SU-DHL-6 (cell line): ENCODE data around the gene PRRX2.

ENCODE experiments used
- H2AFZ ChIP-seq: fragments of 200-600 bp; sonication (generic); 2 replicates; pipeline ENCODE4 v1.6.1; 2014; ENCODE audit warnings: low read depth, mild to moderate bottlenecking, moderate library complexity, mixed read lengths, antibody characterized with exemption, low read length; ENCODE audit not compliant: severe bottlenecking
- H3F3A ChIP-seq: fragments of 200-600 bp; shearing (Covaris generic); 2 replicates; pipeline ENCODE4 v1.6.0; 2016; ENCODE audit warnings: antibody characterized with exemption, mild to moderate bottlenecking; ENCODE audit not compliant: insufficient read depth
- H3K27ac ChIP-seq: fragments of 200-600 bp; sonication (generic); 2 replicates; pipeline ENCODE4 v1.5.1; 2016; ENCODE audit warnings: low read depth, mild to moderate bottlenecking, low read length, moderate library complexity, mixed read lengths
- H3K27me3 ChIP-seq: fragments of 200-600 bp; sonication (generic), shearing (Covaris generic); 2 replicates; pipeline ENCODE4 v1.6.0; 2014; ENCODE audit warnings: mild to moderate bottlenecking, low read length
- H3K36me3 ChIP-seq: fragments of 200-600 bp; sonication (generic); 2 replicates; pipeline ENCODE4 v1.6.1; 2014; ENCODE audit warnings: mild to moderate bottlenecking, low read length, mixed read lengths
- H3K4me2 ChIP-seq: fragments of 300-600, 200-600 bp; shearing (Covaris generic), sonication (generic); 2 replicates; pipeline ENCODE4 v1.6.0; 2014; ENCODE audit warnings: low read length, low read depth, mild to moderate bottlenecking; ENCODE audit not compliant: poor library complexity, severe bottlenecking
- H3K4me3 ChIP-seq: fragments of 200-600 bp; sonication (generic); 2 replicates; pipeline ENCODE4 v1.5.1; 2014; ENCODE audit warnings: antibody characterized with exemption, low read length, mild to moderate bottlenecking, mixed read lengths; ENCODE audit not compliant: insufficient read depth, poor library complexity, severe bottlenecking
- H3K79me2 ChIP-seq: fragments of 200-600 bp; sonication (generic); 2 replicates; pipeline ENCODE4 v1.6.1; 2014; ENCODE audit warnings: mild to moderate bottlenecking, low read length, moderate library complexity; ENCODE audit not compliant: insufficient read depth
- H3K9ac ChIP-seq: fragments of 200-600 bp; sonication (generic); 2 replicates; pipeline ENCODE4 v1.7.0; 2014; ENCODE audit warnings: mild to moderate bottlenecking, low read length
- H3K9me2 ChIP-seq: fragments of 200-600 bp; sonication (generic); replicated peaks from 2 replicates; pipeline ENCODE4 v1.6.1; 2014; ENCODE audit warnings: low read length; ENCODE audit not compliant: insufficient read depth
- H3K9me3 ChIP-seq: fragments of 200-600 bp; sonication (generic); 2 replicates; pipeline ENCODE4 v1.6.1; 2014; ENCODE audit warnings: low read length, mixed read lengths; ENCODE audit not compliant: insufficient read depth
- H4K20me1 ChIP-seq: fragments of 200-600 bp; sonication (generic); 2 replicates; pipeline ENCODE4 v1.6.1; 2014; ENCODE audit warnings: low read depth, mild to moderate bottlenecking, antibody characterized with exemption, low read length, moderate library complexity, mixed read lengths
- CTCF ChIP-seq: fragments of 200-600 bp; sonication (generic); IDR thresholded peaks from one replicate; pipeline ENCODE4 v1.5.1; 2017; ENCODE audit warnings: antibody characterized with exemption, mild to moderate bottlenecking, low read length, moderate library complexity; ENCODE audit not compliant: insufficient read depth, poor library complexity, severe bottlenecking
- EZH2phosphoT487 ChIP-seq: fragments of 200-600 bp; sonication (generic), shearing (Covaris generic); conservative IDR thresholded peaks from 2 replicates; pipeline ENCODE4 v1.6.1; 2018; ENCODE audit warnings: mild to moderate bottlenecking, antibody characterized with exemption, low read length, moderate library complexity, mixed read lengths

The PRRX2 gene

DNA sequence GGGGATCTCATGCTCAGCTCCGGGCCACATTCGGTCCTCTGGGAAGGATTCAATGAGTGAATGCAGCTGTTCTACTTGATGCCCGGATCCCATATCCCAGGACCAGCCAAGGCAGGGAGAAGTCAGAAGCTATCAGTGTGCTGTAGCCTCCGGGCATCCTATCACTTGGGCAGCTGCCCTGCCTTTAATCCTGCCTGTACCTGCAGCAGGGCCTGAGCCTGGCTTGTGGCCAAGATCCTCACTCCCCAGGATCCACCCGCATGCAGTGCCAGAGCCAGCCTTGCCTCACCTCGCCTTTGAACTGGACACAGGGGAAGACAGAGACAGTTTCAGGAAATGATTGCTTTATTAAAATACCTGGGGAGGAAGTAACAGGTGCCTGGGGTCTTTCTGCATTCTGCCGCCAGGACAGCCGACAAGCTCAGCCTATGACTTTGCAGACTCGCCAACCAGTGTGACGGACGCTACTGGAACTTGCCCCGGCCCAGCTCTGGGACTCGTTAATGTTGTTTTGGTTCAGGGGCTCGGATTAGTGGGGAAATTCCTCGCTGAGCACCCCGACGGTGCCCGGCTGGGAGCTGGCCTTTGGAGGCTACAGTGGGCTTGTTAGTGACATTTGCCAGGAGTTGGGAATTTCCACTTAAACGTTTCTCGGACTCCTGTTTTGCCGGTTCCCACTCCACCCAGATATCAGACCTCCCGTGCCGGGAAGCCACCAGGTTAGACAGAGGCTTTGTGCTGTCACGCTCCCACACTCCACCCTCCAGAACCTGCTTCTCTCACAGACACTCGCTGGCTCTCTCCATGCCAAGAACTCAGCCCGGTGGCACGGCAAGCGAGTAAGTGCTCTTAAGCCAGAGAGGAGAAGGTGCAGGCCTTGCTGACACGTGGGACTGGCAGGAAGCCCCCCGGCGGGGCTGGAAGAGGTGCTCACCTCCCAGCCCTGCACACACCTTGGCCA is 86.7 kb downstream of the PRRX2 start:
- Histone ChIP-seq H3K9ac (no peak overlapping the region), H3K36me3 (no peaks in the 10 kb centered on the region), H3K27ac (no peak overlapping the region), H4K20me1 (no peaks in the 10 kb centered on the region), H3K4me2 (no peak overlapping the region), H3K9me3 (no peaks in the 10 kb centered on the region), H3K27me3 (no peaks in the 10 kb centered on the region), H3K9me2 (no peaks in the 10 kb centered on the region), H3K79me2 (no peaks in the 10 kb centered on the region), H3F3A (no peaks in the 10 kb centered on the region), H2AFZ (no peak overlapping the region), H3K4me3 (no peak overlapping the region)
- TF ChIP-seq CTCF: no peak
- TF ChIP-seq EZH2phosphoT487: no peak

GRCh38 chr9:129752900-129753729 is 87.7 kb downstream of the PRRX2 start, which contains the start of gene PTGES:
TSS of gene PTGES (minus strand) at chr9:129753042. CDS start at chr9:129753012, 30 bp downstream.
- no peaks in the 10 kb centered on the region for H3K79me2 ChIP-seq
- no peak within 1 kb of the TSS for H2AFZ ChIP-seq
- no peaks in the 10 kb centered on the region for H3K27me3 ChIP-seq
- no peak within 1 kb of the TSS for H3K4me2 ChIP-seq
- no peaks in the 10 kb centered on the region for H3K9me3 ChIP-seq
- no peak within 1 kb of the TSS for H3K4me3 ChIP-seq
- no peak within 1 kb of the TSS for H3K9ac ChIP-seq
- no peak within 1 kb of the TSS for H3K27ac ChIP-seq
- no peaks in the 10 kb centered on the region for H3K9me2 ChIP-seq
- TF ChIP-seq CTCF: no peak
- TF ChIP-seq EZH2phosphoT487: no peak
- no peaks in the 10 kb centered on the region for H3F3A ChIP-seq
- no peaks in the 10 kb centered on the region for H3K36me3 ChIP-seq
- H4K20me1 ChIP-seq: no peaks in the 10 kb centered on the region

DNA sequence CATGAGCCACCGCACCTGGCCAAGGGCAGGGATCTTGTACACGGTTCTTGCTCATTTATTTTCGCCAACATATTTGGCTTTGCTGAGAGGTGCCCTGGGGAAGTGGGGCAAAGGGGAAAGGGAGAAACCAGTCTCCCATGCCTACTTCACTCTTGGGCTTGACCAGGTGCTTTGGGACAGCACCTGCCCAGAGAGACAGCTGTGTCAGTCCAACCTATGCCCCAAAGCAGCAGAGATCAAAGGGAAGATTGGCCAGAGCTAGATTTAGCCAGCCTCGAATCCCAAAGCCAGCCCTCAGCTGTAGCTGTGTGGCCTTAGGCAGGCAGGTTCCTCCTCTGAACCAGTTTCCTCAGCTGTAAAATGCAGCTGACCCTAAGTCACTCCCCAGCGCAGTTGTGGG is 89.7 kb downstream of the PRRX2 start:
- TF ChIP-seq CTCF: no peak
- TF ChIP-seq EZH2phosphoT487: no peak
- Histone ChIP-seq H3K9ac (no peak overlapping the region), H2AFZ (no peak overlapping the region), H3K9me2 (no peaks in the 10 kb centered on the region), H3K27me3 (no peaks in the 10 kb centered on the region), H3K4me2 (no peak overlapping the region), H3K27ac (no peak overlapping the region), H4K20me1 (no peaks in the 10 kb centered on the region), H3K9me3 (no peaks in the 10 kb centered on the region), H3K36me3 (no peaks in the 10 kb centered on the region), H3F3A (no peaks in the 10 kb centered on the region), H3K4me3 (no peak overlapping the region), H3K79me2 (no peaks in the 10 kb centered on the region)
